H9 (cell line): ENCODE results near the gene NTSR2. TPM values are rescaled to one million over a fixed set of nuclear protein-coding genes. Genes with fewer than 3 reads are reported as not detected.

Experiments
- DNase-seq: peaks from one replicate; pipeline ENCODE4 v3.0.0-alpha.2; 2017
- H2AFZ ChIP-seq: one replicate; pipeline ENCODE4 v1.6.1; 2013; ENCODE audit warnings: mild to moderate bottlenecking, low read length, control low read depth, moderate library complexity
- H2AK5ac ChIP-seq: 2 replicates; pipeline ENCODE4 v1.6.1; 2013; ENCODE audit warnings: low read length, control low read depth, mixed read lengths; ENCODE audit not compliant: insufficient read length
- H2BK120ac ChIP-seq: one replicate; pipeline ENCODE4 v1.6.1; 2013; ENCODE audit warnings: low read depth, mild to moderate bottlenecking, low read length, control low read depth, inconsistent platforms; ENCODE audit not compliant: poor library complexity, severe bottlenecking
- H2BK12ac ChIP-seq: 2 replicates; pipeline ENCODE4 v1.6.1; 2013; ENCODE audit warnings: low read length, control low read depth, mixed read lengths, low read depth; ENCODE audit not compliant: insufficient read length
- H2BK15ac ChIP-seq: 2 replicates; pipeline ENCODE4 v1.6.1; 2013; ENCODE audit warnings: low read depth, low read length, control low read depth
- H2BK20ac ChIP-seq: one replicate; pipeline ENCODE4 v1.6.1; 2013; ENCODE audit warnings: low read depth, mild to moderate bottlenecking, low read length, control low read depth, inconsistent platforms; ENCODE audit not compliant: poor library complexity, severe bottlenecking
- H2BK5ac ChIP-seq: 2 replicates; pipeline ENCODE4 v1.6.1; 2013; ENCODE audit warnings: low read length, control low read depth, mixed read lengths; ENCODE audit not compliant: insufficient read length
- H3K14ac ChIP-seq: 2 replicates; pipeline ENCODE4 v1.6.1; 2013; ENCODE audit warnings: low read length, control low read depth; ENCODE audit not compliant: insufficient read depth
- H3K18ac ChIP-seq: 2 replicates; pipeline ENCODE4 v1.6.1; 2013; ENCODE audit warnings: low read depth, mild to moderate bottlenecking, mixed read lengths, low read length, control low read depth; ENCODE audit not compliant: insufficient read length
- H3K23ac ChIP-seq: 2 replicates; pipeline ENCODE4 v1.6.1; 2013; ENCODE audit warnings: low read length, control low read depth, mixed read lengths, low read depth; ENCODE audit not compliant: insufficient read length
- H3K23me2 ChIP-seq: 2 replicates; pipeline ENCODE4 v1.6.1; 2013; ENCODE audit warnings: low read depth, mild to moderate bottlenecking, mixed read lengths, low read length, control low read depth; ENCODE audit not compliant: insufficient read length, poor library complexity, severe bottlenecking
- H3K27ac ChIP-seq: 2 replicates; pipeline ENCODE4 v1.5.1; 2013; ENCODE audit warnings: low read length, control low read depth, mixed read lengths, low read depth; ENCODE audit not compliant: insufficient read length
- H3K27me3 ChIP-seq: 2 replicates; pipeline ENCODE4 v1.6.1; 2013; ENCODE audit warnings: low read length, control low read depth, inconsistent platforms; ENCODE audit not compliant: insufficient read depth
- H3K4ac ChIP-seq: 2 replicates; pipeline ENCODE4 v1.6.1; 2013; ENCODE audit warnings: low read depth, mild to moderate bottlenecking, control low read depth, inconsistent platforms, low read length, moderate library complexity
- H3K4me1 ChIP-seq: 2 replicates; pipeline ENCODE4 v1.6.1; 2013; ENCODE audit warnings: low read length, control low read depth, inconsistent platforms; ENCODE audit not compliant: insufficient read depth
- H3K4me2 ChIP-seq: 2 replicates; pipeline ENCODE4 v1.6.1; 2013; ENCODE audit warnings: low read length, control low read depth, mixed read lengths; ENCODE audit not compliant: insufficient read length, insufficient read depth
- H3K56ac ChIP-seq: 2 replicates; pipeline ENCODE4 v1.6.1; 2013; ENCODE audit warnings: low read depth, mild to moderate bottlenecking, mixed read lengths, low read length, control low read depth; ENCODE audit not compliant: insufficient read length
- H3K79me1 ChIP-seq: 2 replicates; pipeline ENCODE4 v1.6.1; 2013; ENCODE audit warnings: low read depth, mild to moderate bottlenecking, moderate library complexity, low read length, control low read depth, inconsistent platforms; ENCODE audit not compliant: insufficient read depth, poor library complexity, severe bottlenecking
- H3K79me2 ChIP-seq: 2 replicates; pipeline ENCODE4 v1.6.1; 2013; ENCODE audit warnings: low read length, control low read depth, inconsistent platforms; ENCODE audit not compliant: insufficient read depth
- H3K9ac ChIP-seq: 2 replicates; pipeline ENCODE4 v1.6.1; 2013; ENCODE audit warnings: low read length, control low read depth, mixed read lengths; ENCODE audit not compliant: insufficient read length; ENCODE audit errors: extremely low read depth
- H3K9me3 ChIP-seq: one replicate; pipeline ENCODE4 v1.6.1; 2013; ENCODE audit warnings: low read depth, low read length, inconsistent platforms; ENCODE audit not compliant: control insufficient read depth
- H3T11ph ChIP-seq: one replicate; pipeline ENCODE4 v1.6.1; 2013; ENCODE audit warnings: mild to moderate bottlenecking, low read length, control low read depth, inconsistent platforms
- H4K20me1 ChIP-seq: one replicate; pipeline ENCODE4 v1.6.1; 2013; ENCODE audit not compliant: control insufficient read depth, insufficient read length, insufficient read depth
- H4K5ac ChIP-seq: 2 replicates; pipeline ENCODE4 v1.6.1; 2013; ENCODE audit warnings: low read depth, mild to moderate bottlenecking, mixed read lengths, low read length, control low read depth; ENCODE audit not compliant: insufficient read length
- H4K8ac ChIP-seq: replicated peaks from 2 replicates; pipeline ENCODE4 v1.6.1; 2013; ENCODE audit warnings: low read length, control low read depth, mixed read lengths, low read depth; ENCODE audit not compliant: insufficient read length
- H4K91ac ChIP-seq: 2 replicates; pipeline ENCODE4 v1.6.1; 2013; ENCODE audit warnings: low read depth, mild to moderate bottlenecking, moderate library complexity, mixed read lengths, low read length, control low read depth; ENCODE audit not compliant: insufficient read length
- H3K27ac Mint-ChIP-seq, 3 experiments: 2 replicates in 2 of 3; 3 replicates in 1 of 3; pipeline ENCODE4 v1.8.0; 2020 to 2021; ENCODE audit warnings: mixed read lengths in 3 of 3, mild to moderate bottlenecking in 1 of 3, moderate library complexity in 1 of 3
- H3K27me3 Mint-ChIP-seq: 2 replicates; pipeline ENCODE4 v1.8.0; 2021; ENCODE audit warnings: low read depth, mild to moderate bottlenecking, moderate library complexity, mixed read lengths
- H3K36me3 Mint-ChIP-seq, 3 experiments: 2 replicates in 2 of 3; 3 replicates in 1 of 3; pipeline ENCODE4 v1.8.0; 2020 to 2021; ENCODE audit warnings: low read depth in 3 of 3, mixed read lengths in 3 of 3; ENCODE audit not compliant: insufficient read depth in 1 of 3
- H3K4me1 Mint-ChIP-seq, 2 experiments: 2 replicates each; pipeline ENCODE4 v1.8.0; 2020; ENCODE audit warnings: mixed read lengths in 2 of 2
- H3K4me3 Mint-ChIP-seq, 2 experiments: 2 replicates in 1 of 2; 3 replicates in 1 of 2; pipeline ENCODE4 v1.8.0; 2020 to 2021; ENCODE audit warnings: mild to moderate bottlenecking in 2 of 2, mixed read lengths in 2 of 2, moderate library complexity in 1 of 2
- H3K9me3 Mint-ChIP-seq, 2 experiments: 2 replicates in 1 of 2; 3 replicates in 1 of 2; pipeline ENCODE4 v1.8.0; 2020; ENCODE audit warnings: mild to moderate bottlenecking in 2 of 2, mixed read lengths in 2 of 2, moderate library complexity in 1 of 2
- CTCF ChIP-seq: fragments of 200-600 bp; sonication (generic); conservative IDR thresholded peaks from 3 replicates; pipeline ENCODE4 v1.8.0; 2021; ENCODE audit warnings: antibody characterized with exemption, mild to moderate bottlenecking
- WGBS: extraction: QIAGEN DNeasy Blood & Tissue Kit; methylation state at CpG from one replicate; pipeline ENCODE4 v1.1.7; 2013; ENCODE audit warnings: missing lambda C conversion rate, low lambda C conversion rate, mixed read lengths; ENCODE audit not compliant: insufficient read length; ENCODE audit errors: extremely low coverage; 5-methylcytosine and 5-hydroxymethylcytosine counted together
- total RNA-seq: library from RNA; stranded (reverse); gene quantifications from 2 replicates; pipeline ENCODE4 v1.2.1, GENCODE V29; 2021

The NTSR2 gene
- total RNA-seq, 1 experiment from 2014 or later: not detected

- peaks cover 5 to 9% of the 10 kb centered on the region in 2 experiments for H3K9me3 Mint-ChIP-seq
- Histone ChIP-seq H3K18ac (no peak overlapping the region), H3K27ac (no peak overlapping the region), H3K9me3 (no peaks in the 10 kb centered on the region), H2BK15ac (no peak overlapping the region), H3K4me2 (no peak overlapping the region), H2BK120ac (no peak overlapping the region), H3K27me3 (no peaks in the 10 kb centered on the region), H3T11ph (no peak overlapping the region), H3K79me1 (no peaks in the 10 kb centered on the region), H3K79me2 (no peaks in the 10 kb centered on the region), H2AK5ac (no peak overlapping the region), H3K23me2 (no peaks in the 10 kb centered on the region), H3K4ac (no peak overlapping the region), H2BK12ac (no peak overlapping the region), H4K20me1 (no peaks in the 10 kb centered on the region), H2BK20ac (no peak overlapping the region), H3K23ac (no peak overlapping the region), H4K5ac (no peak overlapping the region), H4K8ac (no peak overlapping the region), H3K4me1 (no peaks in the 10 kb centered on the region), H2AFZ (no peak overlapping the region), H3K56ac (no peak overlapping the region), H2BK5ac (no peak overlapping the region), H3K14ac (peak overlapping the region; percentile 56; the same call in 1 of the 2 replicates), H3K9ac (no peak overlapping the region), H4K91ac (no peak overlapping the region)
- H3K27ac Mint-ChIP-seq: peak overlapping the region in 1 of 3 experiments; percentile 49; a peak in 1 of 7 replicates
- H3K4me1 Mint-ChIP-seq: no peaks in the 10 kb centered on the region
- no peak for DNase-seq
- peaks cover 0 to 5% (median 4%) of the 10 kb centered on the region in 3 experiments; a peak in 5 of 7 replicates for H3K36me3 Mint-ChIP-seq
- H3K4me3 Mint-ChIP-seq: no peak overlapping the region
- no peak for TF ChIP-seq CTCF
- WGBS: no CpG with 5 or more reads among the region's 3 CpGs
- H3K27me3 Mint-ChIP-seq: peaks cover 7% of the 10 kb centered on the region
Observed at GRCh38 chr2:11708106-11708505, 38.1 kb upstream of the NTSR2 start.
